ENCODE data around the gene CFAP141. TPM values are rescaled to one million over a fixed set of nuclear protein-coding genes. Genes with fewer than 3 reads are reported as not detected.
"Not testable (repeated sequence)": the region's sequence is repeated elsewhere in the genome, so short reads cannot be mapped to it uniquely, and the experiment has no call there.

Gene CFAP141
- total RNA-seq, 2 donors from 2014 or later = not detected

GRCh38 chr1:154237435-154237834 is 31.3 kb upstream of the CFAP141 start:
- DNase-seq = no peak
- H3K27ac ChIP-seq (ENCODE audit: low read depth, low read length) = no peak overlapping the region
- no peak overlapping the region for H3K4me3 ChIP-seq (ENCODE audit: low read length)
- TF ChIP-seq CTCF (conservative IDR thresholded peaks at IDR 0.05) = no peak
- no peaks in the 10 kb centered on the region for H3K4me1 ChIP-seq (ENCODE audit: control insufficient read depth, insufficient read depth, low read length)
- Mint-ChIP-seq H3K27ac (no peak overlapping the region), H3K4me3 (no peak overlapping the region), H3K27me3 (ENCODE audit: insufficient read depth) (no peaks in the 10 kb centered on the region), H3K9me3 (no peaks in the 10 kb centered on the region), H3K36me3 (ENCODE audit: low read depth) (peaks cover 83% of the 10 kb centered on the region), H3K4me1 (no peaks in the 10 kb centered on the region)
- H3K9ac ChIP-seq (ENCODE audit: extremely low read depth, low read length, poor library complexity, severe bottlenecking) = no peak overlapping the region
- WGBS, 2 experiments (ENCODE audit: insufficient coverage in 1 of 2, insufficient read length in 1 of 2) = 83 to 91% methylated on average over 1 to 2 of the region's 2 CpGs
- H3K27me3 ChIP-seq (ENCODE audit: control insufficient read depth, insufficient read depth, low read length, poor library complexity, severe bottlenecking) = no peaks in the 10 kb centered on the region
- peaks cover 88% of the 10 kb centered on the region for H3K36me3 ChIP-seq (ENCODE audit: control insufficient read depth, insufficient read depth, low read length)
- no peaks in the 10 kb centered on the region for H3K9me3 ChIP-seq (ENCODE audit: control insufficient read depth, low read length)

- Histone ChIP-seq H3K4me1 (ENCODE audit: control insufficient read depth, insufficient read depth, low read length) (no peaks in the 10 kb centered on the region), H3K9ac (ENCODE audit: extremely low read depth, low read length, poor library complexity, severe bottlenecking) (no peak overlapping the region), H3K36me3 (ENCODE audit: control insufficient read depth, insufficient read depth, low read length) (peaks cover 88% of the 10 kb centered on the region), H3K9me3 (ENCODE audit: control insufficient read depth, low read length) (no peaks in the 10 kb centered on the region), H3K27ac (ENCODE audit: low read depth, low read length) (no peak overlapping the region), H3K27me3 (ENCODE audit: control insufficient read depth, insufficient read depth, low read length, poor library complexity, severe bottlenecking) (no peaks in the 10 kb centered on the region), H3K4me3 (ENCODE audit: low read length) (no peak overlapping the region)
- no peak overlapping the region for H3K4me3 Mint-ChIP-seq
- no peak for DNase-seq
- TF ChIP-seq CTCF (conservative IDR thresholded peaks at IDR 0.05) = no peak
- no peaks in the 10 kb centered on the region for H3K9me3 Mint-ChIP-seq
- 95 to 97% methylated on average over 3 to 4 of the region's 4 CpGs for WGBS, 2 experiments (ENCODE audit: insufficient coverage in 1 of 2, insufficient read length in 1 of 2)
- H3K4me1 Mint-ChIP-seq = no peaks in the 10 kb centered on the region
- H3K27me3 Mint-ChIP-seq (ENCODE audit: insufficient read depth) = no peaks in the 10 kb centered on the region
- H3K27ac Mint-ChIP-seq = no peak overlapping the region
- H3K36me3 Mint-ChIP-seq (ENCODE audit: low read depth) = peaks cover 83% of the 10 kb centered on the region
Observed at GRCh38 chr1:154236855-154237254, 30.7 kb upstream of the CFAP141 start.

DNA sequence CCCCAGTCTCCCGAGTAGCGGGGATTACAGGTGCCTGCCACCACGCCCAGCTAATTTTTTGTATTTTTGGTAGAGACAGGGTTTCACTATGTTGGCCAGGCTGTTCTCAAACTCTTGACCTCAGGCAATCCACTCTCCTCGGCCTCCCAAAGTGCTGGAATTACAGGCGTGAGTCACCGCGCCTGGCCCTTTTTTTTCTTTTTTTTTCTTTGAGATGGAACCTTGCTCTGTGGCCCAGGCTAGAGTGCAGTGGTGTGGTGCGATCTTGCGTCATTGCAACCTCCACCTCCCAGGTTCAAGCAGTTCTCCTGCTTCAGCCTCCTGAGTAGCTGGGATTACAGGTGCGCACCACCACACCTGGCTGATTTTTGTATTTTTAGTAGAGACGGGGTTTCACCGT is 27.0 kb upstream of the CFAP141 start:
- 91 to 96% methylated on average over 11 to 12 of the region's 12 CpGs for WGBS, 2 experiments (ENCODE audit: insufficient coverage in 1 of 2, insufficient read length in 1 of 2)
- not testable (repeated sequence) for H3K4me1 ChIP-seq (ENCODE audit: control insufficient read depth, insufficient read depth, low read length); H3K27ac Mint-ChIP-seq; DNase-seq; H3K27me3 Mint-ChIP-seq (ENCODE audit: insufficient read depth); H3K4me1 Mint-ChIP-seq; H3K27ac ChIP-seq (ENCODE audit: low read depth, low read length); H3K9me3 ChIP-seq (ENCODE audit: control insufficient read depth, low read length); H3K9me3 Mint-ChIP-seq; H3K9ac ChIP-seq (ENCODE audit: extremely low read depth, low read length, poor library complexity, severe bottlenecking); H3K27me3 ChIP-seq (ENCODE audit: control insufficient read depth, insufficient read depth, low read length, poor library complexity, severe bottlenecking); H3K4me3 Mint-ChIP-seq; H3K4me3 ChIP-seq (ENCODE audit: low read length)
- H3K36me3 Mint-ChIP-seq (ENCODE audit: low read depth) = peaks cover 88% of the 10 kb centered on the region
- peaks cover 92% of the 10 kb centered on the region for H3K36me3 ChIP-seq (ENCODE audit: control insufficient read depth, insufficient read depth, low read length)

DNA sequence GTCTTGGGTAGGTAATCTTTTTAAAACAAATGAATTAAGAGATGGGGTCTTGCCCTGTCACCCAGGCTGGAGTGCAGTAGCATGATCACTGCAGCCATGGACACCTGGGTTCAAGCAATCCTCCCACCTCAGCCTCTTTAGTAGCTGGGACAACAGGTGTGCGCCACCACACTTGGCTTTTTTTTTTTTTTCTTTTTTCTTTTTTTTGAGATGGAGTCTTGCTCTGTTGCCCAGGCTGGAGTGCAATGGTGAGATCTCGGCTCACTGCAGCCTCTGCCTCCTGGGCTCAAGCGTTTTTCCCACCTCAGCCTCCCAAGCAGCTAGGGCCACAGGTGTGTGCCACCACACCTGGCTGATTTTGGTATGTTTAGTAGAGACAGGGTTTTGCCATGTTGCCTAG is 25.0 kb upstream of the CFAP141 start:
- not testable (repeated sequence) for DNase-seq; H3K9me3 ChIP-seq (ENCODE audit: control insufficient read depth, low read length); H3K9me3 Mint-ChIP-seq; H3K27me3 Mint-ChIP-seq (ENCODE audit: insufficient read depth); H3K4me3 ChIP-seq (ENCODE audit: low read length); H3K27ac ChIP-seq (ENCODE audit: low read depth, low read length); H3K9ac ChIP-seq (ENCODE audit: extremely low read depth, low read length, poor library complexity, severe bottlenecking); H3K4me1 Mint-ChIP-seq; H3K4me3 Mint-ChIP-seq; H3K4me1 ChIP-seq (ENCODE audit: control insufficient read depth, insufficient read depth, low read length); H3K27ac Mint-ChIP-seq; H3K27me3 ChIP-seq (ENCODE audit: control insufficient read depth, insufficient read depth, low read length, poor library complexity, severe bottlenecking)
- 94 to 100% methylated on average over 1 to 3 of the region's 3 CpGs for WGBS, 2 experiments (ENCODE audit: insufficient coverage in 1 of 2, insufficient read length in 1 of 2)
- peaks cover 88% of the 10 kb centered on the region for H3K36me3 Mint-ChIP-seq (ENCODE audit: low read depth)
- peaks cover 91% of the 10 kb centered on the region for H3K36me3 ChIP-seq (ENCODE audit: control insufficient read depth, insufficient read depth, low read length)

Measured in endodermal cell (in vitro differentiated cells).